HUDEP-2 (cell line): ENCODE measurements around the gene KRT17.
"Not testable (repeated sequence)": the region's sequence is repeated elsewhere in the genome, so short reads cannot be mapped to it uniquely, and the experiment has no call there.

Experiments
- DNase-seq, 76 experiments: peaks; one replicate each; lab custom pipeline; 2025; ENCODE audit not compliant: unreplicated experiment in 76 of 76; lab: John Stamatoyannopoulos, UW

Gene KRT17

GRCh38 chr17:41636652-41637051, 12.3 kb upstream of the KRT17 start:
- DNase-seq = no peak

GRCh38 chr17:41635121-41636097, 11.0 kb upstream of the KRT17 start:
- DNase-seq = no peak

DNA sequence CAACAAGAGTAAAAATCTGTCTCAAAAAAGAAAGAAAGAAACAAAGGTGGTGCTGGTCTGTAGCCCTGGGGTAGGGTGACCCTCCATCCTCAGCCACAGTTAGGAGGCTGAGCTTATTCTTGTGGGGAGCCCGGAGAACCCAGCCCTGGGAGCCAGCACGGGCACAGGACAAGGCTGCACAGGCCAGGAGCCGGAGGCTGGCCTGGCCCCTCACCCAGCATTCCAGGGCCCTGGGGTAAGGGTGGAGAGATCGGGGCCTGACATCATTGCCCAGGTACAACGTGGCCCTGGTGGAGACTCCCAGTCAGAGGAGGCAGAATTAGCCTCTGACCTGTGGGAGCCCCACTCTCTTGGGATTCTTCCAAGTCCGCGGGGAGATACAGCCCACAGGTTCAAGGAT, 10.3 kb upstream of the KRT17 start:
- no peak for DNase-seq

- DNase-seq = peak in 1 of 76 experiments; percentile 8
Measured at GRCh38 chr17:41633556-41634199, 9.3 kb upstream of the KRT17 start.

- DNase-seq = no peak
Measured at GRCh38 chr17:41632482-41633105, 8.2 kb upstream of the KRT17 start.

DNA sequence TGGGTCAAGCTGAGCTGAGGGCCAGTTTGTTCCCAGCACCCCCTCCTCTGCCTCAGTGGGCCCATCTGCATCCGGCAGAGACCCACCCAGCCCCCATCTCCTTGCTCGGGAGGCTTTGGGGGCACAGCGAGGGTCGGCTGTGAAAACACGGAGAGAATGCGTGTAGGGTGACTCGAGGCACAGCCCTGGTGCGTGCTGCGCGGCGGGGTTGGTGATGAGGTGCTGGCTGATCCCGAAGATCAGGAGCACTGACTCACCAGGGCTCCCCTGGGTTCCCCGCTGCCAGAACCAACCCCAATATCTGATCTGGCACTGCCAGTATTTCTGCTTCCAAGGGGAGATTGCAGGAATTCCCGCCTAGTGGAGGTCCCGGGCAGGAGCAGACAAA, 7.5 kb upstream of the KRT17 start:
- DNase-seq = no peak

DNA sequence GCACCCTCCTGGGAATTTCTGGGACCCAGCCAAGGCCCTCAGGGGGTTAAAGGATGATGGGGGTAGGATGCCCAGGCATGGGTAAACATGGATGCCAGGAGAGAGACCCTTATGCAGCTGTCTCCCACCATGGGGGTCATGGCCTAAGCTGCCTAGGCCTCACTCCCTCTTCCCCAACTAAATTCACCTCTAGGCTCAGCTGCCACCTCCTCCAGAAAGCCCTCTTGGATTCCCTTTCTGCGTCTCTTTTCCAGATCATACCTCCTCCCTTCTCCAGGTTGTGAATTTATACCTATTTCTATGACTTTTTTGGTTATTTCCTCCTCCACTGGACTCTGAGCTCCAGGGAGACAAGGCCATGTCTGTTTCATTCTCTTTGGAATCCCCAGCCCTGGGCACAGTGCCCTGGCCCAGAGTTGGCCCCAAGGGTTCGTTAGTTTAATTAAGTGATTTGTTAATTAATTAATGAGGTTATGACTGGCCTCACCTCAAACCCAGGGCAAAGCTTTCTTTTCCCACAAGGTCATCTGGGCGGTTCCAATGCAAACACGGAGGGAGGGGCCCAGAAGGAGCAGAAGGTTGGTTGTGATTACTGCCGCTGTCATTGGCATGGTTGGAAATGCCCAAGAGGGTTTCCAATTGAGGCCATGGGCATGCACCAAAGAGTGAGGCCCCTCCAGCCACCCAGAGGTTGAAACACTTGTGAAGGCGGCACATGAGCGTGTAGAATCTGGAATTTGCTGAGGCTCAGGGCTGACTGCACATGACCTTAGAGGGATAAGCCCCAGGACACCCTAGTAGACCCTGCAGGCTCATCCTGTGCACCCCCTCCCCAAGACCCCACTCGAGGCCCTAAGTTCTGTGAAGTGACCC, 6.9 kb upstream of the KRT17 start:
- peak in 6 of 76 experiments; percentile 2 to 20 (median 8) for DNase-seq

- no peak for DNase-seq
Measured at GRCh38 chr17:41629826-41630670, 5.7 kb upstream of the KRT17 start.

DNA sequence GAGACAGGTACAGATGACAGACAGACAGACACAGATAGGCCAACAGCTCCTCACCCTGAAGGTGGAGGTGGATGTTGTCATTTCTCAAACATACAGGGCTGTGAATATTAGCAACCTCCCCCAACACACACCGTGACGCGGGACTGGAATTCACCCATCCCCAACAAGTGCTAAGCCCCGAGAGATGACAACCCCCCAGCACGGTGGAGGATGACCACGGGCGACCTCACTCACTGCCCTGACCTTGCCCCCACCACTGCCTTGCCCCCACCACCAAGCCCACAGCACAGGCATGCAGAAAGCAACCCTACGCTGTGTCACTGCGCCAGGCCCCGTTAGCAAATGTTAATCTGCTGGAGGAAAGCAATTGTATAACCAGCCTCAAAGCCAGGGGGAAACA, 4.9 kb upstream of the KRT17 start:
- no peak for DNase-seq

DNA sequence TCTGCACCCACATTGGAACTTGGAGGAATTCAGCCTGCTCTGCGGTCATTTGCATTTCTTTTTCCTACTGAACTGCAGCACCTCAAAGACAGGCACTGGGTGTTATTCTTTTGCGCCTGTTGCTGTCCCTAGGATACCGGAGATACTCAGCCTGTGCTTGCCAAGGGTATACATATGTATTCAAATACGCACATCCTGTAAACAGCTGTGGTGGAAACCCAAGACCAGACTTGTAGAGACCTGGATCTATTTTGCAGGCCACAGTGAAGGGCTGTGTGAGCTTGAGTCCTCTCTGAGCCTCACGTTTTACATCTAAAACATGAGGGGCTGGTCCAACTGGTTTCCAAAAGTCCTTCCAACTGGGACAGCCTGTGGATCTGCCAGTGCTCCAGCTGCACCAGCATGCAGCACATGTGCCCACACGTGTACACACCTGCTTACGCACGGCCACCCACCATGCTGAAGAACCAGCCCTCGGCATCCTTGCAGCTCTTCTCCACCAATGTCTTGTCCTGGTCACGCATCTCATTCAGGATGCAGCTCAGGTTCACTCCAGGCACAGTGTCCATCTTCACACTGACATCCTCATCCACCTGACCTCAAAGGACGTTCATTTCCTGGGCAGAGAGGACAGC, 4.4 kb upstream of the KRT17 start:
- not testable (repeated sequence) for DNase-seq

DNA sequence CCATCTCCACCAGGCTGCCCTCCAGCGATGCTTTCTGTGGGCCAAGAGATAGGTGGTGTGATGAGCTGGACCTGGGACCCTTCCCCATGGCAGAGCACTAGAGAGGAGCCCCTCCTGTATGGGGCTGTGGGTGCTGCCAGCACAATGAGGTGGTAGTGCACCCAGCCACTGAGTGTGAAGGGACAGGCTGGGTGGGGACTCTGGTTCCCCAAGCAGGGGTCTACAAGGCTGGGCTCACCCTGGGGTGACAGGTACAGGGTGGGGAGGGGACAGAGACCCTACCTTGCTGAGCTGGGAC, 3.6 kb upstream of the KRT17 start:
- DNase-seq = not testable (repeated sequence)

DNA sequence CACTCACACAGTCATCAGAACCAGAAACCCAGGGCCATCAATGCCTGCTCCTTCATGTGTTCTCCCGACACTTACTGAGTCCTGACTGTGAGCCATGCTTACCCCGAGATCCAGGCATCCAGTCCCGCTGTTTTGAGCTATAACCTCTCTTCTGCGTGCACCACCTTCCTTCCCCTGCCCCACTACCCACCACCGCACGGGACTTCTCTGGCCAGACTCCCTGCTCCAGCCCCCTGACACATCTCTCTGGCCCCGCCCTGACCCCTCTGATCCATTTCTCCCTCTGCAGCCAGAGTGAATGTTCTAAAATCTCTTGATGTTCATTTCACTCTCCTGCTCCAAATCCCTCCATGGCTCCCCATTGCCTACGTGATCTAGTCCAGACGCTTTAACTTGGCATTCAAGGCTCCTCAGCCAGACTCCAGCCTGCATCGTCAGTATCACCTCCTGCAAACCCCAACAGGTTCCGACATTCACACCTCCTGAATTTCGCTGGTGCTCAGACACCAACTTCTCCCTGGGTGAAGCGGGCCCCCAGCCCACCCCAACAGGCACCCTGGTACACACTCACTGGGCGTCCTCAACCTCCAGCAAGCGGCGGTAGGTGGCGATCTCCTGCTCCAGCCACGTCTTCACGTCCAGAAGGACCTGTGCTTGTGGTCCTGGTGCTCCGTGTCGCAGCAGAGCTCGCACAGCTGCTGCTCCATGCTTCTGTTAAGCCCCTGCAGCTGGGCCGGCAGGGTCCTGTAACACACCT, 3.1 kb upstream of the KRT17 start:
- no peak for DNase-seq

DNA sequence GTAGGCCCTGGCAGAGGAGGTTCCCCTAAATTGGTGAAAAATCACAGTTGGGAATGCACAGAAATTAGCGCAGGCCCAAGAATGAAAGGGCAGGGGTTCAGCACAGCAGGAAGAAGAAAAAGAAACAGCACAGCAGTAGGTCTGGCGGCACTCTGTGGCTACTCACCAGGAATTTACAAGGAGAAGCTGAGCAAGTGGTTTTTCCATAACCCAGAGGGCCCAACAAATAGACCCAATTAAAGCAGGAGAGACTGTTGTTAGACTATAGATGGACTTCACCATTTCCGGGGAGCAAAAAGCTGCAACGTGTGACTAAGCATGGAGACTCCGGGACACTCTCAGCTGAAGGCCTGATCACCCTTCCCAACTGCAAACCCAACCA, 2.5 kb upstream of the KRT17 start:
- DNase-seq = not testable (repeated sequence)

DNA sequence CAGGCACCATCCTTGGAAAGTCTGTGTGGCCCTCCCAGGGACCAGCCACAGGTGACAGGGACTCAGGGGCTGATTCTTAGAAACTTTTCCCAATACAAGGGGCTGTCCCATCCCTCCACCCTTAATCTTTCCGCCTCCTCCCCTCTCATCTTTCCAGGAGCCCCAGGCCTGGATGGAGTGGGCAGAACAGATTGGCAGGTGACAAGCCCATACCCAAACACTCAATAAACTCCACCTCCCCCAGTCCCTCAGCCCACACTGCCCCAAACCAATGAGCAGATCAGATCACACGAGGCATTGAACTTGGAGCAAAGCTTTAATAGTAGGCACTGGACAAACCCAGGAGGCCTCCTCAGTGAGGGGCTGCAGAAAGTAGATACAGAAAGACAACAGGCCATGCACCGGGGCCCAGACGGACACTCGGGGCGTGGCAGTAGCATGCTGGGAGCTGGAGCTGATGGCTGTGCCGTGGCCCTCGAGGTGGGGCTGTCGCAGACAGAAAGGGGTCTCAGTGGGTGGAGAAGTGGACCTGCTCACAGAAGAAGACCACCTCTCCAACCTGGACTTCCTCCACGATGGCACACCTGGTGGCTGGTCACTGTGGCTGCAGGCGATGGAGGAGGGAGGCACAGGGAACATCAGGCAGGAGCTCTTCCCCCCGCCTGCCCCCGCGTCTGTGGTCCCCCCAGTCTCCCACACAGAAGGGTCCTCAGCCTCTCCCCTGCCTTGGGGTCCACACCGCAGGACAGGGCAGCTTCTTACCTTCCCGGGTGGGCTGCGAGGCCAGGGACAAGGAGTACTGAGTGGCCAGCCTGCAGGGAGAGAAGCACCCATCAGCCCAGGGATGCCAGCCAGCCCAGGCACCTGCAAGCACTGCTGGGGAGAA, 1.9 kb upstream of the KRT17 start:
- DNase-seq = not testable (repeated sequence)

- no peak for DNase-seq
Measured at GRCh38 chr17:41625602-41626001, 1.2 kb upstream of the KRT17 start.

- not testable (repeated sequence) for DNase-seq
Measured at GRCh38 chr17:41623184-41623861, 1.1 kb downstream of the KRT17 start.
